GM19023 (cell line): ENCODE results near the gene TRIM41.
A peak's percentile ranks its signal among the peaks of the same experiment; 100 is the strongest.

Source experiments
- ATAC-seq: cut with Tn5 transposase; IDR thresholded peaks from one replicate; pipeline ENCODE4 v1.9.1; 2021; ENCODE audit warnings: mild to moderate bottlenecking, moderate library complexity; ENCODE audit not compliant: unreplicated experiment

TRIM41 gene

DNA sequence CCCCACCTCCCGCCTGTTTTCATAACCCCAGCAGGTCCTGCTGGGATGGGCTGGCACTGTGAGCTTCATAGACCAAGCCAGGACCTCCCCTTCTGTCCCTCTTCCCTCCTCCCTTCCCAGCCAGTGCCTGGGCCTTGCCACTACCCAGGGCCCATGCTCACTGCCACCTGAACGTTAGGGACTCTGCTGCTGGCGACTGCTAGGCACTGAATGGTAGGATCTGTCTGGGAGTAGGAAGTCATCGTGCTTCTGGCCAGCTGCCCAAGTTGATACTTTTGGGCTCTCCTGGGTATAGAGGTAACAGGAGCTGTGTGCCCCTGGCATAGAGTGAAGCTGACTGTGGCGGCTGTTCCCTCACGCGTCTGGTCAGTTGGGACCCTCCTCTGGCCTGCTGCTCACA, 8.4 kb downstream of the TRIM41 start:
- ATAC-seq: no peak

DNA sequence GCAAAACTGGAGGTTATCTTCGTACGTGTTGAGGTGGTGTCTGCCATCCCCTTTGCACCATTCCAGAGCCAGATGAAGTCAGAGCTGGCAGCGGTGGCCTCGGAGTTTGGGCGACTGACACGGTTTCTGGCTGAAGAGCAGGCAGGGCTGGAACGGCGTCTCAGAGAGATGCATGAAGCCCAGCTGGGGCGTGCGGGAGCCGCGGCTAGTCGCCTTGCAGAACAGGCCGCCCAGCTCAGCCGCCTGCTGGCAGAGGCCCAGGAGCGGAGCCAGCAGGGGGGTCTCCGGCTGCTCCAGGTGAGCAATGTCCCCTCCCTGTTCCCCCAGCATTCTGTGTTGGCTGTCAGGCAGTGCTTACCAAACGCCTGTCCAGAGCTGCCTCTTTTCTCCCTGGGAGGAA, 9.5 kb downstream of the TRIM41 start:
- ATAC-seq: no peak

DNA sequence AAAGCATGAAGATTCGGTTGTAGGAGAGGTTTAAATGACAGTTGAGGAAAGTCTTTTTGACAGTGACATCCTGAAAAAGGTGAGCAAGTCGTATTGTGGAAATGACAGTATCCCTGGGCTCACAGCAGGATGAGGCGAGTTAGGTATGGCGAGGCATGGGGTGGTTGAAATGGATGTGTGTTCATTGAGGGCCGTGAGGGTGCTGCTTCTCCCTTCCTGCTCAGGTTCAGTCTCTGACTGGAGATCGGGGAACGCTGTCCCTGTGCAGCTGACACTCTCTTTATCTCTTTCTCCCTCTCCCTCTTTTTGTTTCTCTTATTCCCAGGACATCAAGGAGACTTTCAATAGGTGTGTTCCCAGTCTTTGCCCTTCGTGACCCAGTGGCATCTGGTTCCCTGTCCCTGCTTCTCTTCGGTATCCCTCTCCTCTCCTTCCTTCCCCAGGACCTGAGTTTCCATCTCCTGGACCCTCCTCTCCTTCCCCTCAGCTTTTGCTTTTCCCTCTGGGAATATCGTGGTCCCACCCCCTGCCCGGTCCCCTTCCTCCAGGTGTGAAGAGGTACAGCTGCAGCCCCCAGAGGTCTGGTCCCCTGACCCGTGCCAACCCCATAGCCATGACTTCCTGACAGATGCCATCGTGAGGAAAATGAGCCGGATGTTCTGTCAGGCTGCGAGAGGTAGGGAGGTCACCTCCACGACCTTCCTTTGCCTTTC, 10.2 kb downstream of the TRIM41 start:
- no peak for ATAC-seq

DNA sequence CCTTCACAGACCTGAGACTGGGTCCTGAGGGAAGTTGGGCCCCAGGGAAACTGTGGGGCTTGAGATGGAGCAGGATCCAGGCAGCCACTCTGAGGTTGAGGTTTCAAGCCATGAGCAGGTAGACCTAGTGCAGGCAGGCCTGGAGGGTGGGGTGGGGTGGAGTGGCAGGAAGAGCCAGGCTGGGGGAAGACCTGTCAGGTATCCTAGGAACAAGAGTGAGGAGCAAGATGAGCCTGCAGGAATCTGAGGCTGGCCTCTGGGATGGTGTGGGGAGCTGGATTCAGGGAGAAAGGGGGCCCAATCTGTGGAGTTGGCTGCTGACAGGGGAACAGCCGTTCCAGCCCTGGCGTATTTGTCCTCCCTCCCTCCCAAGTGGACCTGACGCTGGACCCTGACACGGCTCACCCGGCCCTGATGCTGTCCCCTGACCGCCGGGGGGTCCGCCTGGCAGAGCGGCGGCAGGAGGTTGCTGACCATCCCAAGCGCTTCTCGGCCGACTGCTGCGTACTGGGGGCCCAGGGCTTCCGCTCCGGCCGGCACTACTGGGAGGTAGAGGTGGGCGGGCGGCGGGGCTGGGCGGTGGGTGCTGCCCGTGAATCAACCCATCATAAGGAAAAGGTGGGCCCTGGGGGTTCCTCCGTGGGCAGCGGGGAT, 10.8 kb downstream of the TRIM41 start:
- no peak for ATAC-seq

DNA sequence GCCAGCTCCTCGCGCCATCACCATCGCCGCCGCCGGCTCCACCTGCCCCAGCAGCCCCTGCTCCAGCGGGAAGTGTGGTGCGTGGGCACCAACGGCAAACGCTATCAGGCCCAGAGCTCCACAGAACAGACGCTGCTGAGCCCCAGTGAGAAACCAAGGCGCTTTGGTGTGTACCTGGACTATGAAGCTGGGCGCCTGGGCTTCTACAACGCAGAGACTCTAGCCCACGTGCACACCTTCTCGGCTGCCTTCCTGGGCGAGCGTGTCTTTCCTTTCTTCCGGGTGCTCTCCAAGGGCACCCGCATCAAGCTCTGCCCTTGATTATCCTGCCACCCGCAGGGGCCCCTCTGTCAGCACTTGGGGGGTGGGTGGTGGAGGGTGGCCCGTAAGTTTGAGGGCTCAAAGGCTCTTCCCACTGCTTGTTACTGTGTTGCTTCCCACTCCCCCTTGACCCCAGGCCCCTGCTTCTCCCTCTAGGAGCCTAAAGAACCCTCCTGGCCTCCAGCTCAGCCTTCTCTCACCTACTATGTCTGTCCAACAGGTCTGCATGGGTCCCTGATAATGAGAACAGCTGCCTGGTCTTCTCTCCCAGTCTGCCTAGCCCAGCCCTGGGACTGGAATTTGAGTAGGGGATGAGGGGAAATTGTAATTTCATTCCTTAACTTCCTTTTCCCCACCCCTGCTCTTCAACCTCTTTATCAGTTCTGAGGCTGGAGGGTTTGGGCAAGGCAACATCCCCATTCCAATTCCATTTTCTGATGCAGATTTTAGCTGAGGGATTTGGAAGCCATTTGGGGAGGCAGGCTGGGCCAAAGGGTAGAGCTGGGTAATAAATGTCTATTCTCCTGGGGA, 11.6 kb downstream of the TRIM41 start:
- no peak for ATAC-seq

DNA sequence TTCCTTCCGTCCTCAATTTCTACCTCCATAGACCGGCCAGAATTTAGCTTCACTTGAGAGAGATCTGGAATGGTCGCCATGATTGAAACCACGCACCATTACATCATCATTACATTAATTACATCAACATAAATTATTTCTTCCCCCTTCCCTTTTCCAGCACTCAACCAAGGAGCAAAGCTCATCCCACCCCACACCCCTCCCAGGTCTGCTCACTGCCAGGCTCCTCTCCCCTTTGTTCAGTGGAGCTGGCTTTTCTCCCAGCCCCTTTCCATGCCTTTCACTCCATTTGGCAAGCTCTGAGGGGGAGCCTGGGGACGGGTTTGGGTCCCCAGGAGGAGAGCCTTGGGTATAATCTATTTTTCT, 12.2 kb downstream of the TRIM41 start:
- ATAC-seq: no peak

DNA sequence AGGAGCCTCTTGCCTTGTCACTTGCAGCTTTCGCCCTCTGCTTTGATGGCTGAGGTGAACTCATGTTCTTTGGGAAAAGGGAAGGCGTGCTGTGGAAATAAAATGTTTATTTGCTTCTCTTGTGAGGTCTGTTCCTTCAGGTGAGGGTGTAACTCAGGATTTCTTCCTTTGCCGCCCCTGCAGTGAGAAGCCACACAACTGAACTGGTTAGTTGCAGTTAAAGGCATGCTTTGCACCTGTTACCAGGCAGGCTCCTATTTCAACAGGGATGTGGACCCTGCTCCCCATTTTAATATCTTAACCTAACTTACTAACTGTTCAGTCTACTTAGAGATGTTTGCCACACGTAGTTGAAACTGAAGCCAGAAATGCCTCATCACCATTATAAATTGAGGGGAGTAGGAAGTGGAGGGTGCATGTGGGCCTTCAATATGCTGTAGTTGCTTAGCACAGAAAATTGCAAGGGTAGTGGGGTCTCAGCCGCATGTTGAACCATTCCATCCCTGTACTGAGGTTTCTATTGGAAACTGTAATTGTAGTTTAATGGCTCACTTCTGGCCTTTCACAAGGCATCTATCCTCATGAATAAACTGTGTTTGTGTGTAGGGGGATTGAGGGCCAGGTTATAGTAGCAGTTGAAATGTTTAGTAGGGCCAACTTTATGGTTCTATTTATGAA, 12.7 kb downstream of the TRIM41 start:
- no peak for ATAC-seq

DNA sequence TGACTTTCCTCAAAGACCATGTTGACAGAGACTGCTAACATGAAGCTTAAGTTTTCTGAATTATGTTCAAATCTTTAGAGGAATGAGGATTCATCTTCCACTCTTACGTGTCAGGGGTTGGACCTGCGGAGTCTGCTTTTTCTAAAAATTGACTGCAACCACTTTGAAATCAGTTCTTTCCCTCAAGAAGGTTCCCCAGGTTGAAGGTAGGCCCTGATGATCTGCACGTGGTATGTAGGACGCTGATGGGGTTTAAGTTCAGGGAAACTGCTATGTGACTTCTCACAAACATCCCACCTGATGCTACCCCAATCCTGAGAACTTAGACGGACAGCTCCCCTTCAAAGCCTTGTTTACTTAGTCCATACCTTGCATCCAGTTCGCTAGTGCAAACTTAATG, 13.4 kb downstream of the TRIM41 start:
- ATAC-seq: no peak

DNA sequence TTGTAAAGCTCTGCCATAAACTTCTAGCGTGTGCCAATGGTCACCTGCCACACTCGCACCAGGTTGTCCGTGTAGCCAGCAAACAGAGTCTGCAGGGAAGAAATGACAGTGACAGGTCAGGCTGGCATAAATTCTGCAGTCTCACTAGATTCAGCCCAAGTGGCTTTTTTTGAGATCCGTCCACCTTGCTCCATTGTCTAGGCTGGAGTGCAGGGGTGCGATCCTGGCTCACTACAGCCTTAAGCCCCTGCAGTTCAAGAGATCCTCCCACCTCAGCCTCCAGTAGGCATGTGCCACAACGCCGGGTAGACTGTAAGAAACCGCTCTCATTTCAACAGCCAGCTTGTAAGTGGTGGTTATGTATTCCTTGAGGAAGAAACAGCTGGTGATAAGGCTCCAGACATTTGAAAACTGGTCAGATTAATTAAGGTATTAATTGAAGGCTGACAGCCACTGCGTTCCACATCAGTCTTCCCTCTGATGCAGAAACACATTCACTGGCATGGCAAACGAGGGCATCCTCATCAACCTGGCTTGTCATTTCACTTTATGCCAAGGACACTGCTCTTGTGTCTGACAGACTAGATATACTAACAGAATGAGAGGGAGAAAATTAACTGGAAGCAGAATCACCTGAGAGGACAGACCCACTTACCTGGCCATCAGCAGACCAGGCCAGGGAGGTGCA, 14.0 kb downstream of the TRIM41 start:
- ATAC-seq: no peak

DNA sequence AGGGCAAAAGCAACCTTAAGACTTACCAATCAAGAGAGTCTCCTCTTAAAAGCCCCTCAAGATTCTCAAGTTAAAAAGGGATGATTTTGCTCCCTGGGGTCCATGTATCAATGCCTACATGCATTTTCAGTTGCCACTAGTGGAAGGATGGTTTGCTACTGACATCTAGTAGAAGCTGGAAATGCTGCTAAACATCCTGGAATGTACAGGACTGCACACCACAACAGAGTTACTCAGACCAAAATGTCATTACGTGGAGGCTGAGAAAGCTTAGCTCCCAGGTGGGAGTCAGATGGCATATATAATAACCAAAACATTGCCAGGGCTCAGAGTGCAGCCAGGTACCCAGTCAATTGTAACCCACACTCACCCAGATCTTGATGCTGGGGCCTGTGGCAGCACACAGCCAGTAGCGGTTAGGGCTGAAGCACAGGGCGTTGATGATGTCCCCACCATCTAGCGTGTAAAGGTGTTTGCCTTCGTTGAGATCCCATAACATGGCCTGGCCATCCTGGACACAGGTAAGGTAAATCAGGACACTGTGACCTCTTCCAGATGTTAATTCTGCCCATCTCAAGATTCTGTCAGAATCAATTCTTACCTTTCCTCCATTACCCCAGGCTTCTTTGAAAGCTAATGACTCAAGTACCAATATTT, 14.8 kb downstream of the TRIM41 start:
- ATAC-seq: no peak

DNA sequence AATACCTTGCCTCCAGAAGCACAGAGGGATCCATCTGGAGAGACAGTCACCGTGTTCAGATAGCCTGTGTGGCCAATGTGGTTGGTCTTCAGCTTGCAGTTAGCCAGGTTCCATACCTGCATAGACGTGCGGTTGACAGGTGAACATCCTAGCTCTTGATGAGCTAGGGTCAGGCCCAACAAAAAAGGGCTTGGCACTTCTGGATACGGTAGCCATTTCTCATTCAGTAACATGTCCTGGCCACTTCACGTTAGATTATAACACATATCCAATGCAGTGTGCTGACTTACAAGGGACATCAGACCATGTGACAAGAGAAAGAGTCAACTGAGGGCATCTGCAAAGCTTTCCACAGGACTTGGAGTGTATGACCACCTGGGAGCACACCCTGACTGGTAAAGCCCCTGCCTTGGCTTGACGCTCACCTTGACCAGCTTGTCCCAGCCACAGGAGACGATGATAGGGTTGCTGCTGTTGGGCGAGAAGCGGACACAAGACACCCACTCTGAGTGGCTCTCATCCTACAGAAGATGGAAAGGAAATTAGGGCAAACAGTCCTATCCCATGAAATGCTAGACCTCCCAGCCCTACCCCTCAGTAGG, 16.1 kb downstream of the TRIM41 start:
- ATAC-seq: no peak

DNA sequence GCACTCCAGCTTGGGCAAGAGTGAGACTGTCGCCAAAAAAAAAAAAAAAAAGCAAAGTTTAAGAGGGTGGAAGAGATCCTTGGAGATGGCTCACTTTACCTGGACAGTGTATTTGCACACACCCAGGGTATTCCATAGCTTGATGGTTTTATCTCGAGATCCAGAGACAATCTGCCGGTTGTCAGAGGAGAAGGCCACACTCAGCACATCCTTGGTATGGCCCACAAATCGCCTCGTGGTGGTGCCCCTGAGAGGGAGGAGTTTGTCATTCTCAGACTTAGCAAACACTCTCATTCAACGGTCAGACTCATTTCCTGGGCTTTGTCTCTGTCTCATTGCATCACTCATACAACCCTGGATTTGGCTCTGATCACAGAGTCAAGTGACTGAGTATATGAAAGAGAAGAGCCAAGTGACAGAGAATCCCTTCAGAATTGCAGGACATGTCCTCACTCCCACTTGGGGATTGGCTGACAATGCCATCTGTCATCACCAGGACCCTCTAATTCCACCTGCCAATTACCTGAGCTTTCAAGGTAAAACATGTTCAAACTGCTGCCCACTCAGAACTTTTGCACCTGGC, 18.4 kb downstream of the TRIM41 start:
- no peak for ATAC-seq

DNA sequence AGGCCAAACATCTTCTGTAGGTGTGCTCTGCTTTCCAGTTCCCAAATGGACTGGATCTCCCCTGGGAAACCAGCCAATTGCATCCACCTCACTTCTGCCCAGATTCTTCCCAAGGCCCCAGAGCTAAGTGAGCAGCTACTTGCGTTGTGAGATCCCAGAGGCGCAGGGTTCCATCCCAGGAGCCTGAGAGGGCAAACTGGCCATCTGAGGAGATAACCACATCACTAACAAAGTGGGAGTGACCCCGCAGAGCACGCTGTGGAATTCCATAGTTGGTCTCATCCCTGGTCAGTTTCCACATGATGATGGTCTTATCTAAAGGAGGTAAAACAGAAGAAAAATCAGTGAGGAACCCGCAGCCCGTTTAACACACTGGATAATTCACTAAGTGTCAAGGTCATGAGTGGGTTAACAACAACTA, 19.0 kb downstream of the TRIM41 start:
- no peak for ATAC-seq

DNA sequence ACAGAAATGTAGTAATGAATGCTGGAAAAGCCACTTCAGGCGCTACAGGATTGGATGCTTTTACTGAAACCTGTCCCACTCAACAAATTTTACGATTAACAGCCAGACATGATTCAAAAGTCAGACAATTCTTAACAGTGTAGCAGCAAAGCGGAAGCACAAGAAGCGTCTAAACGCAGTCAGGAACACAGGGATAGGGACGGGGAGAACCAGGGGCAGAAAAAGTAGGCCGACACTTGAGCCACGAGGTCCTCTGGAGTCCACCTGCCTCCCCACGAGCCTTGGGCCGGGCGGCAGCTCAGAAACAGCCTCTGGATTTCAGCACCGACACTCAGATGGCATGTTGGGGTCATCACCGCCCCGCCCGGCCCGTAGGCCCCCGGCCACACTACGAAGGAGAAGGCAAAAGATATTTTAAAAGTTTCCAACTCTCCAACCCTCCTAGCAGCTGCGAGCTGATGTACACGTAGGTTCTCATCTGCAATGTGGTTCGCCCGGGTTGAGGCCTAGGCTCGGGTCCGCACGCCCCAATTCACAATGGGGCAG, 20.0 kb downstream of the TRIM41 start:
- ATAC-seq: no peak

DNA sequence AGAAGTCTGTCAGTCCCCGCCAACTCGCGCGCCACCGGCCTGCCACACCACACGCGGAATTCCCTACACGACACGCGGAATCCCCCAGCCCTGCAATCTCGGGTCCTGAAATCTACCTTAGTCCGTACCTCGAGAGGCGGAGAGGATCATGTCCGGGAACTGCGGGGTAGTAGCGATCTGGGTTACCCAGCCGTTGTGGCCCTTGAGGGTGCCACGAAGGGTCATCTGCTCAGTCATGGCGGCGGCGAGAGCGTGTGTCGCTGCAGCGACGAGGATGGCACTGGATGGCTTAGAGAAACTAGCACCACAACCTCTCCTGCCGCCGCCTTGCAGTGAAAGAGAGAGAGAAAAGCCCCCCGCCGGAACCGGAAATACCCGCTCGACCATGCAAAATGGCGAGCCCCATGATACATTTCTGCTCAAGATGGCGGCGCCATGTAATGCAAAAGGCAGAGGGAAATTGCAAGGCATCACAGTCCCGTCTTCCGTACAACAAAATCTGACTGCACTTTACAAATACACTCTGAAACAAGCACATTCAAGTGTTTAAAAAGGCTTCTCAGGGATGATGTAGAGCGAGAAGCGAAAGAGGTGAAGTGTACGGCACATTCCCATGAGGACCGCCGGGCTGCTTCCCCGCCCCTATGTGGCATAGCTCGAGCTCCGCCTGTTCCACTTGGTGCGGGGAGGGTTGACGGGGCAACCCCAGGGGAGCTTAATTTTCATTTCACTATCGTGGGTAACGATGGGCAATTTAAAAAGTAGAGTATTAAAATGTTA, 20.7 kb downstream of the TRIM41 start, which contains the start of gene RACK1:
Gene RACK1, minus strand, starts transcription at position 343 of the 780 bp plus-strand sequence. Its CDS starts 106 bp downstream, at position 237.
- ATAC-seq: peak; percentile 62

DNA sequence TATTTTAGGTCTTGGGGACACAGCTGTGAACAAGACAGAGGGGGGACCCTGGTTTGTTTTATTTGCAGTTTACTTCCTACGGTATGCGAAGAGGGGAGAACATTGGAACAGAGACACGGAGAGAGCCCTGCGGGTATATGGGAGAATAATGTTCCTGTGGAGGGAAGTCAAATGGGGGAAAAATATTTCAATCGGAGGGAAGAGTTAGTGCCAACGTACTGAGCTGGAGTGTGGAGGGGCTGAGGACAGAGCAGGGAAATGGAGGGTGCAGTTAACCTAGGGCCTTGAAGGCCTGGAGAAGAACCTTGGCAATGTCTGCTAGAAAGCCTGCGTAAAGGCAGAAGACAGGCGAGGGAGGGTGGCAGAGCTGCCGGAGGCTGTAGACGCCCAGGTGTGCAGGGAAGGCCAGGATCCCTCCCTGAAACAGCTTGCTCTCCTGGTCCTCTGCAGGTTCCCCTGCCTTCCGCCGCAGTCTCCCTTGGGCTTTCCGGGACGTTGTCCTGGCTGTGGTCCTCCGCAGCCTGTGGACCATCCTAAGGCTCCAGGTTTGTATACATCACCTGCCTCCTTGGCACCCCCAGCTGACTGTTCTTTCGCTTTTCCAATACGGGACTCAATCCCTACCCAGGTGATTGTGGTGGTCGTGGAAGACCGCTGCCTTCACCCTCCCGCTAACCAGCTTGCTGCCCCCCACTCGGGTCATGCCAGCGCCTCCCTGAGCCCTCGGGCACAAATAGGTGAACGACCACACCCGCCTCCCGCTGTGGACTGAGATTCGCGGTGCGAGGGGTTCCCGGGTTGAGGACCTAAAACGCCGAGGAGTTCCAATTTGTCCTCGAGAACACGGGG, 22.6 kb downstream of the TRIM41 start:
- peak; percentile 4 for ATAC-seq

DNA sequence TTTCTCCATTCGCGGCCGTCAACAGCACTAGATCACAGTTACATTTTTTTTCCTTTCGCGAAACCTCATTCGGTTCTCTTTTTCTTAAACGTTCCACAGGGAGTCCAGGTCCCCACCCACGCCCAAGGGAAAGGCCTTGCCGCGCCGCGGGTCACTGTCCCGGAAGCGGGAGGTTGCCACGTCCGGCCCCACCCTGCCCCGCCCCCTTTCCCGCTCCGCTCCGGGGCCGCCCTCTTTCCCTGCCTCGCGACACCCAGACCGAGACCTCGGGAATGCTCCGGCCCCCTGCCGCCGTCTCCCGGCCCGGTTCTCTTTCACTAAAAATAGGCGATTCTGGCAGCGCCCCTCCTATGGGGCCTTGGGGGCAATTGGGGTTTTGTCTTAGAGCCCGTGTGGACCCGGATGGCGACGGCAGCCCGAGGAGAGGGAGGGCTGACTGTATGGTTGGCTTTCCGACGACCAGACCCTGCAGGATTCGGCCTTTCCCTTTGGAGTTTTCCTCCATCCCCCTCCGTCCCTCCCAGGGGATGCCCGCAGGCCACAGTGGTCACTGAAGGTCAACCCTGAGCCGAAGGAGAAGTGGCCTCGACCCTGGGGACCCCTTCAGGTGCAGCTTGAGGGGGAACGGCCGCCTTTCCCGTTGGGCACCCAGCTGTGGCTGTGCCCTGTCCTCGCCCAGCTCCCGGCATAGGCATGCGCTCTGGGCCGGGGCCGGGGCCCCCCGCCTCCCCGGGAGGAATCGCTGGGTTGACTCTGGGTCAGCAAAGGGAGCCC, 23.4 kb downstream of the TRIM41 start:
- ATAC-seq: peak; percentile 49
